Peyer's patch (tissue), 4 donors: ENCODE measurements around the gene BLMH. TPM values are rescaled to one million over a fixed set of nuclear protein-coding genes. Genes with fewer than 3 reads are reported as not detected.

Experiments
- DNase-seq, 3 donors: peaks; one replicate each; pipeline ENCODE4 v3.0.0-alpha.2; 2017 to 2019
- H3K27ac ChIP-seq, 4 donors: fragments of 200-600 bp; sonication (generic); one replicate each; pipeline ENCODE4 v1.5.1; 2016 to 2019
- H3K27me3 ChIP-seq, 2 donors: fragments of 200-600 bp; sonication (generic); one replicate each; pipeline ENCODE4 v1.5.1; 2019
- H3K36me3 ChIP-seq, 3 donors: fragments of 200-600 bp; sonication (generic); one replicate each; pipeline ENCODE4 v1.5.1; 2016 to 2019
- H3K4me1 ChIP-seq, 4 donors: fragments of 200-600 bp; sonication (generic); one replicate each; pipeline ENCODE4 v1.5.1; 2016 to 2019
- H3K4me3 ChIP-seq, 4 donors: fragments of 200-600 bp; sonication (generic); 1 replicate in 3 of 4; 2 replicates in 1 of 4; pipeline ENCODE4 v1.5.1; 2016 to 2019; ENCODE audit warnings: mild to moderate bottlenecking in 1 of 4
- H3K9me3 ChIP-seq, 4 donors: fragments of 200-600 bp; sonication (generic); one replicate each; pipeline ENCODE4 v1.5.1; 2016 to 2019; ENCODE audit warnings: mild to moderate bottlenecking in 1 of 4
- POLR2A ChIP-seq, 2 donors: fragments of 450-650 bp; IDR thresholded peaks; one replicate each; pipeline ENCODE4 v1.5.1; 2017; ENCODE audit warnings: antibody characterized with exemption in 2 of 2, mild to moderate bottlenecking in 2 of 2, moderate library complexity in 2 of 2
- total RNA-seq, 4 donors: library from RNA; depleted of rRNA; stranded (reverse); fragments of >200 nt; gene quantifications; one replicate each; pipeline ENCODE4 v1.1.0, GENCODE V29; 2016
- TF ChIP-seq, protein P1 (sequence below), 6 experiments: fragments of 450-650 bp in 4 of 6; fragments of 200-600 bp in 2 of 6; sonication (generic) in 1 of 6; IDR thresholded peaks; one replicate each; pipeline ENCODE4 v1.5.1; 2017 to 2019; ENCODE audit warnings: antibody characterized with exemption in 6 of 6, mild to moderate bottlenecking in 3 of 6, moderate library complexity in 1 of 6

BLMH gene
- total RNA-seq, 4 donors from 2014 or later = 19.4 to 49.5 (median 31.3) TPM

DNA sequence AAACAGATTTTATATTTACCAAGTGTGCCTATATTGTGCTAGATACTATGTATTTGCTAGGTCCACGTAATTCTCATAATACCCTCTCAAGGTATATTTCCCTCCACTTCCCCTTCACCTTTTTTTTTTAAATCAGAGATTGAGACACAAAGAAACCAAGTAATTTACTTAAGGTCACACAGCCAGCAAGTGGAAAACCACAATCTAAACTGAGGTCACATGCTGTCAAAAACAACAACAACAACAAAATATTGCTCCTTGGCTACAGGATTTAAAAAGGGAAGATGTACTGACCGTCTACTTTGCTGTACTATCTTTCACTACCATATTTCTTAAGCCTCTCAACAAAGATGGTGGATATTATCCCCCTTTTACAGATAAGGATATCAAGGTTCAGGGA, 15.8 kb downstream of the BLMH start:
- Histone ChIP-seq H3K27ac (no peak overlapping the region), H3K36me3 (peaks cover 0 to 65% (median 0%) of the 10 kb centered on the region in 3 donors), H3K27me3 (no peaks in the 10 kb centered on the region), H3K9me3 (no peaks in the 10 kb centered on the region), H3K4me1 (no peaks in the 10 kb centered on the region), H3K4me3 (no peak overlapping the region)
- DNase-seq = no peak
- TF ChIP-seq, protein P1, sequence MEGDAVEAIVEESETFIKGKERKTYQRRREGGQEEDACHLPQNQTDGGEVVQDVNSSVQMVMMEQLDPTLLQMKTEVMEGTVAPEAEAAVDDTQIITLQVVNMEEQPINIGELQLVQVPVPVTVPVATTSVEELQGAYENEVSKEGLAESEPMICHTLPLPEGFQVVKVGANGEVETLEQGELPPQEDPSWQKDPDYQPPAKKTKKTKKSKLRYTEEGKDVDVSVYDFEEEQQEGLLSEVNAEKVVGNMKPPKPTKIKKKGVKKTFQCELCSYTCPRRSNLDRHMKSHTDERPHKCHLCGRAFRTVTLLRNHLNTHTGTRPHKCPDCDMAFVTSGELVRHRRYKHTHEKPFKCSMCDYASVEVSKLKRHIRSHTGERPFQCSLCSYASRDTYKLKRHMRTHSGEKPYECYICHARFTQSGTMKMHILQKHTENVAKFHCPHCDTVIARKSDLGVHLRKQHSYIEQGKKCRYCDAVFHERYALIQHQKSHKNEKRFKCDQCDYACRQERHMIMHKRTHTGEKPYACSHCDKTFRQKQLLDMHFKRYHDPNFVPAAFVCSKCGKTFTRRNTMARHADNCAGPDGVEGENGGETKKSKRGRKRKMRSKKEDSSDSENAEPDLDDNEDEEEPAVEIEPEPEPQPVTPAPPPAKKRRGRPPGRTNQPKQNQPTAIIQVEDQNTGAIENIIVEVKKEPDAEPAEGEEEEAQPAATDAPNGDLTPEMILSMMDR (IDR thresholded peaks at IDR 0.05) = no peak
- no peak for TF ChIP-seq POLR2A (IDR thresholded peaks at IDR 0.05)

DNA sequence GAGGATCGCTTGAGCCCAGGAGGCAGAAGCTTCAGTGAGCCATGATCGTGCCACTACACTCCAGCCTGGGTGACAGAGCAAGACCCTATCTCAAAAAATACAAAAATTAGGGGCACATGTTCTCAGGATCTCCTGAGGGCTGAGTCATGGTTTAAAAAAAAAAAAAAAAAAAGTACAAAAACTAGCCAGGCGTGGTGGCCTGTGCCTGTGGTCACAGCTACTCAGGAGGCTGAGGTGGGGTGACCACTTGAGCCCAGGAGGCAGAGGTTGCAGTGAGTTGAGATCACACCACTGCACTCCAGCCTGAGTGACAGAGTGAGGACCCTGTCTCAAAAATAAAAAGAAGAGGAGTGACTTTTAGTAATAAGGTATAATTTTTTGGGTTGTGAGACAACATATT, 16.9 kb downstream of the BLMH start:
- TF ChIP-seq POLR2A (IDR thresholded peaks at IDR 0.05) = no peak
- TF ChIP-seq, protein P1 (IDR thresholded peaks at IDR 0.05) = no peak
- H3K27me3 ChIP-seq = no peaks in the 10 kb centered on the region
- no peak for DNase-seq
- H3K9me3 ChIP-seq = no peaks in the 10 kb centered on the region
- H3K27ac ChIP-seq = no peak overlapping the region
- no peak overlapping the region for H3K4me3 ChIP-seq
- H3K4me1 ChIP-seq = no peaks in the 10 kb centered on the region
- peaks cover 0 to 65% (median 0%) of the 10 kb centered on the region in 3 donors for H3K36me3 ChIP-seq

DNA sequence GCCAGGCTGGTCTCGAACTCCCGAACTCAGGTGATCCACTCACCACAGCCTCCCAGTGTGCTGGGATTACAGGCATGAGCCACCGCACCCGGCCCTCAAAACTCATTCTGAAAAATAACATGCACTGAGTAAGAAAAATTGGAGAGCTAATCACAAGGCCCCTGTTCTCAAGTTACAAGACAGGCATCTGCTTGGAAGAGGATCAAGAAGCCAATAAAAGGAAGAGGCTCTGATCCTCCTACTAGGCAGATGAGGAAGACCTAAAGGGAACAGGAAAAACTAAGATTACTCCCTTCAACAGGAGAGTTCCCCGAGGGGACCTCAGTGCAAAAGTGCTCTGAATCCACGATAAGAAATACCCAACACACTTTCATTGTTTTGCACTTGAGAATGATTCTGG, 18.4 kb downstream of the BLMH start:
- no peak for DNase-seq
- H3K4me3 ChIP-seq = no peak overlapping the region
- peaks cover 0 to 62% (median 0%) of the 10 kb centered on the region in 3 donors for H3K36me3 ChIP-seq
- no peaks in the 10 kb centered on the region for H3K4me1 ChIP-seq
- H3K27me3 ChIP-seq = no peaks in the 10 kb centered on the region
- TF ChIP-seq POLR2A (IDR thresholded peaks at IDR 0.05) = no peak
- H3K9me3 ChIP-seq = no peaks in the 10 kb centered on the region
- H3K27ac ChIP-seq = no peak overlapping the region

DNA sequence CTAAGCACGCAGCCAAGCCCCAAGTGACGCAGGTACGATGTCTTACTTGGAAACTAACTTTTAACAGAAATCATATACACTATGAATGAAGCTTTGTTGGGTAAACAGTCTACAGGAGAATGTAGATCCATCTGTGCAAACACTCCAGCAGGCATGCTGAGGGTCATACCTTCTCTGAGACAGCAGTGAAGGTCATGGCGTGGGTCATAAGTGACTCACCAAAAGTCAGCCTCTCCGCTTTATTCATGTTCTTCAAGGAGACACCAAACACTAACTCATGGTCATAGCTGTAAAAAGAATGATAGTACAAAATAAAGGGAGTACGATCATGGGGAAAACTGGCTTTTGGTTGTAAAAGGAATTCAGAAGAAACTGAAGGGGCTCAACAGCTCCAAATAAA, 20.6 kb downstream of the BLMH start:
- no peak for TF ChIP-seq POLR2A (IDR thresholded peaks at IDR 0.05)
- Histone ChIP-seq H3K9me3 (no peaks in the 10 kb centered on the region), H3K27ac (no peak overlapping the region), H3K36me3 (peaks cover 0 to 84% (median 0%) of the 10 kb centered on the region in 3 donors), H3K27me3 (no peaks in the 10 kb centered on the region), H3K4me3 (no peak overlapping the region), H3K4me1 (no peaks in the 10 kb centered on the region)
- DNase-seq = no peak

DNA sequence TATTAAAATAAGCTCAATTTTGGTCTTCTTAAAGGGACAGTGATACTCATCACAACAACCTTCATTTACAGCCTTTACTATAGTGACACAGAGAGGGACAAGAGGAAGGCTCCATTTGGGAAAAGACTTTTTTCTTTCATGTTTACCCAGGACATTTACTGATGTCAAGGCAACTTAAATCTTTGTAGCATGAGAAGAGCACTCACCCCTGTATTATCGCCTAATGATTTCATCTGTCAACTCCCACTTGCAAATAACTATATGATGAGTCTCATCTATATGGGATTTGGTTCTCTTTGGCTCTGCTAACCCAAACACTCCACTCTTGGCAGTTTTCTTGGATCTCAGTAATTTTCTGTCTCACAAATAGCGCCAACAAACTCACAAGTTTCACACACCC, 24.1 kb downstream of the BLMH start:
- Histone ChIP-seq H3K27ac (no peak overlapping the region), H3K27me3 (no peaks in the 10 kb centered on the region), H3K4me3 (no peak overlapping the region), H3K4me1 (no peaks in the 10 kb centered on the region), H3K9me3 (no peaks in the 10 kb centered on the region), H3K36me3 (peaks cover 0 to 94% (median 0%) of the 10 kb centered on the region in 3 donors)
- TF ChIP-seq, protein P1 (IDR thresholded peaks at IDR 0.05) = no peak
- no peak for TF ChIP-seq POLR2A (IDR thresholded peaks at IDR 0.05)
- DNase-seq = no peak

DNA sequence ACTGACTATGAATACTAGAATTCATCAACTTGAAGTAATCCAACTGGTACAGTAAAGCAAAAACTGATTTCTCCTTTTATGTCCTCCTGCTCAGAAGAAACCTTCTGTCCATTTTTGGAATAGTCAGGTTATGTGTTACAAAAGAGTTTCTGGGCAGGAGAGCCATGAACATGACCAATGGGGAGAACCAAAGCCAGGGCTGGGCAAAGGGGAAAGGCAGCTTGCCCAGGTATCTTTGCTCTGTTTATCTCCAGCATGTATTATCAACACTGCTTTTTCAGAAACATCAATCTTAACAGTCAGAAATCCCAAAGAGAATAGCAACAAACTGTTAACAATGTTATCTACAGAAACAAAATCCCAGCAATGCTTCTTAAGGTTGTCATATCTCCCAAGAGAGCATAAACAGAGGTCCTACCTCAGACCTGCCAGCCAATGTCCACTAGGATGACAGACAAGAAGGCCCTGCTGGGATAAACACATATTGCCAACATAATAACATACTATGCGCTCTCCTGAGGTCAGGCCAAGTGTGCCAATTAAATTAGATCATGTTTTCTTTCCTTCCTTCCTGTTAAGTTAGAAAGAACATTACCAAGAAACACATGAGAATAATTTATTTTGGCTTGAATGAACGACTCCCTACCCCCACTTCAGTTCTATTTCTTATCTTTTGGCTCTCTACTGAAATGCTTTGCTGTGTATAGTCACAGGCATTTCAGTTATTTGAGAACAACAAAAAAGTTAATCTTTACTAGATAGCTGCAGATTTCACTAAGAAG, 28.0 kb downstream of the BLMH start:
- DNase-seq = no peak

More for the DNA sequence above, 28.0 kb downstream of the BLMH start:
- Histone ChIP-seq H3K9me3 (no peaks in the 10 kb centered on the region), H3K4me3 (no peak overlapping the region), H3K36me3 (peaks cover 0 to 63% (median 0%) of the 10 kb centered on the region in 3 donors), H3K4me1 (no peaks in the 10 kb centered on the region), H3K27me3 (no peaks in the 10 kb centered on the region), H3K27ac (no peak overlapping the region)
- TF ChIP-seq POLR2A (IDR thresholded peaks at IDR 0.05) = no peak
- TF ChIP-seq, protein P1 (IDR thresholded peaks at IDR 0.05) = no peak
